Endometrial microvascular endothelial cells (primary cell): ENCODE measurements around the gene SCN1A. TPM values are rescaled to one million over a fixed set of nuclear protein-coding genes. Genes with fewer than 3 reads are reported as not detected.
"Not testable (repeated sequence)": the region's sequence is repeated elsewhere in the genome, so short reads cannot be mapped to it uniquely, and the experiment has no call there.

Source experiments
- in situ Hi-C: cut with HindIII; loops from 2 replicates; pipeline ENCODE4 v1.10.0; 2017; ENCODE audit warnings: low sequenced_read_pairs, low pct_unique_long_range_greater_than_20kb; ENCODE audit errors: inconsistent ontology term
- total RNA-seq: library from RNA; depleted of rRNA; stranded (reverse); fragments of >200 nt; gene quantifications from one replicate; pipeline ENCODE4 v1.2.3, GENCODE V29; 2015; ENCODE audit errors: inconsistent ontology term

SCN1A gene
- total RNA-seq, 1 donor from 2014 or later, result not detected

DNA sequence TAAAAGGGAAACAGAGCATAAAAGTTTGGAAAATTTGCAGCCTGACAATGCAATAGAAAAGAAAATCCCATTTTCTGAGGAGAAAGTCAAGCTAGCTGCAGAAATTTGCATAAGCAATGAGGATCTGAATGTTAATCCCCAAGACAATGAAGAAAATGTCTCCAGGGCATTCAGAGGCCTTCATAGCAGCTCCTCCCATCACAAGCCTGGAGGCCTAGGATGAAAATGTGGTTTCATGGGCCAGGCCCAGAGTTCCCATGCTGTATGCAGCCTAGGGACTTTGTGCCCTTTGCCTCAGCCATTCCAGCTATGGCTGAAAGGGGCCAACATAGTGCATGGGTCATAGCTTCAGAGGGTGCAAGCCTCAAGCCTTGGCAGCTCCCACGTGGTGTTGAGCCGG is 10.3 kb upstream of the SCN1A start:
- in situ Hi-C loops, result no loop called here

DNA sequence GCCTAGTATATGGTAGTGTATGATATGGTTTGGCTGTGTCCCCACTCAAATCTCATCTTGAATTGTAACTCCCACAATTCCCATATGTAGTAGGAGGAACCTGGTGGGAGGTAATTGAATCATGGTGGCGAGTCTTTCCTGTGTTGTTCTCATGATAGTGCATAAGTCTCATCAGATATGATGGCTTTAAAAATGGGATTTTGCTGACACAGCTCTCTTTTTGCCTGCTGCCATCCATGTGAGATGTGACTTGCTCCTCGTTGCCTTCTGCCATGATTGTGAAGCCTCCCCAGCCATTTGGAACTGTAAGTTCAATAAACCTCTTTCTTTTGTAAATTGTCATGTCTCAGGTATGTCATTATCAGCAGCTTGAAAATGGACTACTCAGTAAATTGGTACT is 9.5 kb upstream of the SCN1A start:
- in situ Hi-C loops, result no loop called here

DNA sequence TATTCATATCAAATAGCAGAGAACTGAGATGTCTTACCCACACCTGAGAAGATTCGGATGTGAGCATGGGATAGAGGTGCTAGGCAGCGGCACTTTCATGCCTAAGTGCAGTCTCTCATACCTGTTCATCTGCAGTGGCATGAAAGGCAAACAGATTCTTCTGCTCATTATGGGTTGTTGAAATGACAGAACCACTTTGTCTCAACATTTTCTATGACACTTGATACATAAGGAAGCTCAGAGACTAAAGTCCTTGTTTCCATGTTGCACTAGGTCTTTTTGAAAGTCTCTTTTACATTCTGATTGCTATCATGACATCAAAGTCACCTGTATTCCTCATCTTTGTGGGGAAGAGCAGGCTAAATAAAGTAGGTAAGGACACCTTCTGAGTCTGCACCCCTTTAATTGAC is 8.0 kb upstream of the SCN1A start:
- in situ Hi-C loops, result no loop called here

DNA sequence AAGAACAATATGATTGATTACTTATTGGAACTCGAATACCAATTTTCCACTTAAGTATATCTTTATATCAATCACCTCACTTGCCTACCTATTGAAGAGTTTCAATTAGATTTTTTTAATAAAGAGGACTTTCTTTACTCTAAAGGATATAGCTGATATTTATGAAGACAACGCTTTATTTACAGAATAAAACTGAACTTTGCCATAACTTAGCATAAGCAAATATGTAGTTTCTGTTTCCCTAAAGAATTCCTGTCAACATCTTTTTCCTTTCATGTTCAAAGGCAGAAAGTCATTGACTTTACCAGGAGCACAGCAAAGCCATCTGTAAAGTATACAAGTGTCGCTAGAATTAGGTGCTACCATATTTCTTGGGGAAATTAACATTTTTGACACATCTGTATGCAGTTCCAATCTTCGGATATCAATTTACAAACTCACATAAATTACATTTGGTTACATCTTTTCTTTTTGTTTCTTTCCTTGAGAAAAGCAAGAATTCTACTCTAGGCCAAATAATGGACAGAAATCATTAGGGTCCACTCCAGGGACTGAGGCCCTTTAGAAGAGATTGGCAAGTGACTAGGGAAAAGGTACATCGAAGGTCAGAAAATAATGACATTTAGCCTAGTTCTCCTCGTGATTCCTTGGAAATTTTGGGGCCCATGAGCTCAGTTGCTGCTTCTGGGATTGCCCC is 7.5 kb upstream of the SCN1A start:
- in situ Hi-C loops, result no loop called here

DNA sequence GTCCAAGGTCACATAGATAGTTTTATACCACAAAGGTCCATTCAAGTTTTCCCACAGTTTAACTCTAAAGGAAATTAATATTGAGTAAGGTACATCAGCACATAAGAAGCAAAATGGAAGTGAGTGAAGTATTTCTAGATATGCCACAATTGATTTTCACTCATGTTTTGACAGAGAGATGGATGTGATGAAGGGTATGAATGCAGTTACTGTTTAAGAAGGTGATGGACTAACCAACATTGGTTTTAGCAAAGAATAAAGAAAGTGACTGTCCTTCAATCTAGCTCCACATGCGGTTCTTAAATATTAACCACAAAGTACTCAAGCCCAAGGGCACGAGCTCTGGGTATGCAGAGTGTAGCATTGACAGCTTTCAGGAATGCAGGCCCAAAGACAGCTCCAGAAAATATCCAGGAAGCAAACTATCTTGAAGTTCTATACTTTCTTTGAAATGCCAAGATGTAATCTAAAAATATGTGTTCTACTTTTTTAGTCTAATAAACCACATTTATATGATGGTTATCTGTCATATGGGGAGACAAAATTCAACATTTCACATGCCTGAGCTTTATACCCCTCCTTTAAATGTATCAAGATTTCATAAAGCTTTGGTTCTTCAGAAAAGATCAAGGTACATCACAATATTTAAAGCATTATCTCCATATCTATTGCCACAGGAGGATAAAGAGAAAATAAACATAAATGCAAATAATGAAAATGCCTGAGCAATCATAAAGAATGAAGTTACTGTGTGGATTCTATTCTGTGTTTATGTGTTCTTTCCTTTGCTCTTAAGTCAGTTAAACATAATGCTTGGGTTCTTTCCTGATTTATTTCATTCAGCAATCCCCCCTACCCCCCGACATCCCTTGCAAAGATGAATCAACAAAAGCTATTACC is 6.7 kb upstream of the SCN1A start:
- in situ Hi-C loops, result no loop called here

DNA sequence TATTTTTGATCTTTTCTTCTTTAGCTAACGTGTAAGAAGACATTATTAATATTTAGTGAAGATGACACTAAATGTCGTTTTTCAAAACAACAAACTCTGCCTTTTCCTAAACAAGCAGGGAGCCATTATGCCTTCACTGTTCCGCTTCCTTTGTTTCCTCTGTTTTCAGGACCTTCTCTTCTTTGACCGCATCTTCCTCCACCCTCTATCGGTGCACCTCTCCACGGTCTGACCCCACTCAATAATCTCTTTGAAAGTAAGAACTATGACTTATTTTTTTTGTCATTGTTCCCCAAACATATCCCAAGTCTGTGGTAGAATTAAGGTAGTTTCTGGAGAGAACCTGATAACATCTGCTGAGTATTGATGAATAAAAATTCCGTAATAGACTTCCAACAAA is 5.8 kb upstream of the SCN1A start:
- in situ Hi-C loops, result no loop called here

DNA sequence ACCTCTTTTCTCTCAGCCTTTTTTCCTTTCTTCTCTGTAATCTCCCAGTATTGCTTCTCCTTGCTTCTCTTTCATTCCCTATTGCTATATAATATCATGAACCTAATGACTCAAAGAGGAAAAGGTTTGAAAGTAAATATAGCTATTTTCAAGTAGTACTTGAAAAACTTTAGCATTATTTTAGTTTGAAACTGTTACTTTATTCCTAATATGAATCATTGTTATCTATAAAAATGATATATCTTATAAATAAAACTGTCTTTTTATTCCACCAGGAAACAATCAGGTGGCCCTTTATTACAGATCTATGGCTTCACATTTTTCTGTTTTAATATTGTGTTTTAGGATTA is 311 bp upstream of the SCN1A start:
- in situ Hi-C loops, result no loop called here

DNA sequence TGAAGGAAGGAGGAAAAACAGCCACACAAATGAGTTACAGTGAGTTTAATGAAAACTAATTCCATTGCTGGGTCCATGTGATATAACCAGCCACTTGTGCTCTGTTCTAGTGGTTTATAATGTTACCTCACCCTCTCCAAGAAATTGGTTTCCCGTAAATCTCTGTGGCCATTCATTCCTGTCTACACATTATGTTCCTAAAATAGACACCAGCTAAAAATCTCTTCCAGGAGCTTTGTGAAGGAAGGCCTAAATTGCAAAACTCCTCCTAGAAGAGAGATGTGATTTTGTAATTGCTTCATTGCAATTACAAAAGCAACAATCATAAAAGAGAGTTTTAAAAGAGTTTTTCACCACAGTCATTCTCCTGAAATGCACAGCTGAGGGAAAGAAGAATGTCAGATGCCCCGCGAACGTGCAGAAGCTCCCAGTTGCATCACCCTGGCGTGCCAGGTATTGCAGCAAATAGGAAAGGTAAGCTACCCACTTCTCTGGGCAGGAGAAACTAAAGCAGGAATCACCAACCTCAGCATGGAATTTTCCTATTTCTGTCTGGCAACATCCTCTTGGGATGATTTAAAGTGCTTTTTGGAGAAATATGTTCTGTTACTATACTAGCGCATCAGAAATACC is 1.7 kb downstream of the SCN1A start:
- in situ Hi-C loops, result no loop called here

DNA sequence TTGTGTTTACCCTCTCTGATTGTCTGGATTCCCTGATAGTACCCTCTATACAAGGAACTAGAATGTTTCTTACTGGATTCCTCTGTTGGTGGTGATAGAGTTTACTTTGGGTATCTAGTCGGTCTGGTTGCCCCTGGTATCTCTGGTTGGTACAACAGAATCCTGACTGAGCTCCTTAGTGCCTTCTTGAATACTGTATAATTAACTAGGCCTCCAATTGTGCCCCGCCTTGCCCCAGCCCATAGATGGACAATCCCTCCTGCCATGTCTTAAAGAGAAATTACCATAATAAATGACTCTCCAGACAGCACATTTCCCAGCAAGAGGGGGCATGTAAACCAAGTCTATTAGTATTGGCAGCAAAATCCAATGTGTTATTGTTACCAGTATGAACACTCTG is 2.3 kb downstream of the SCN1A start:
- in situ Hi-C loops, result no loop called here

DNA sequence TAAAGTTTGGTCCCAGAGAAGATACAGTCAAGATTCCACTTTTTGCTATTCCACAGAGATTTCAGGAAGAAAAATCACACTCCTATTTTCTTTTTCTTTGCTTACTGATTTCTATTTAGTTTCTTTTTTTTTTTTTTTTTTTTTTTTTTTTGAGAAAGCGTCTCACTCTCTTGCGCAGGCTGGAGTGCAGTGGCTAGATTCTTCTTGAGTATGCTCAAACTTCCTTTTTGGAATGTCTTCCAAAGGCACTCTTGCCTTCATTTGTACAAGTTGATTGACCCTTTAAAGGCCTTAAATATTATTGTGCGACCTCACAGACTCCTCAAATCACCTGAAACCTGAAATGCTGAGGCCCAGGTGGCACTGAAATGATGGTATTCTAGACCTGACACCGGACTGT is 9.6 kb downstream of the SCN1A start:
- in situ Hi-C loops, result no loop called here

DNA sequence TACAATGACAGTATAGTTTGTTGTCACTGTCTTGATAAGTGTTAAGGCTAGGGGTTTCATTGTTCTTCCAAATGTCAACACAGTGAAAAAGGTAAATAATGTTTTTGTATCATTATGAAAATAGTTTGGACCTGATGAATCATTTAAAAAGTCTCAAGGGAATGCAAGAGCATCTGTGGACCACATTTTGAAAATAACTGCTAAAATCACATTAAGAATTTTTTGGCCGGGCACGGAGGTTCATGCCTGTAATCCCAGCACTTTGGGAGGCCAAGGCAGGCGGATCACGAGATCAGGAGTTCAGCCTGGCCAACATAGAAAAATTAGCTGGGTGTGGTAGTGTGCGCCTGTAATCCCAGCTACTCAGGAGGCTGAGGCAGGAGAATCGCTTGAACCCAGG is 10.3 kb downstream of the SCN1A start:
- in situ Hi-C loops, result no loop called here

DNA sequence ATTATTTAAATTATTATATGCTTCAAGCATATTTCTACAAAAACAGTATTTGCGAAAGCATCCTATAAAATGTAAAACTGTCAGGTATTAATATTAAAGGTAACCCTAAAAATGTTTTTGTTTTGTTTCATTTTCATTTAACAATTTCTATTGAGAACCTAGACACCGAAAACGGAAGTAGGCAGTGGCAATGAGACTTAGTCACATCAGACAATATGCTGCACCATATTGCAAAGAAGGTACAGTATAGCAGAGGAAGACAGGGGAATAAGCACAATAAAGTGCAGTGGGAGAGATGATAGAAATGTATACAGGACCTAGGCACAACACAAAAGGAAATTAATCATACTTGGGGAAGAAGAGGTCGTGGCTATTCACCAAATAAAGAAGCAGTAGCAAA is 12.2 kb downstream of the SCN1A start:
- in situ Hi-C loops, result no loop called here

DNA sequence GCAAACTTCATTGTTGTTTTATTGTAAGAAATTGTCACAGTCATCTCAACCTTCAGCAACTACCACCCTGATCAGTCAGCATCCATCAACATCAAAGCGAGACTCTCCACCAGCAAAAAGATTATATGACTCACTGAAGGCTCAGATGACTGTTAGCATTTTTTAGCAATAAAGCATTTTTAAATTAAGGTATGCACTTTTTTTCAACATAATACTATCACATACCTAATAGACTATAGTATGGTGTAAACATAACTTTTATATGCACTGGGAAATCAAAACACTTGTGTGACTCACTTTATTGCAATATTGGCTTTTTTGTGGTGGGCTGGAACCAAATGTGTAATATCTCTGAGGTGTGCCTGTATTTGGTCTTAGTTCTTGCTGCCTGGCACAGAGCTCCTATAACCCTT is 15.6 kb downstream of the SCN1A start:
- in situ Hi-C loops, result no loop called here

DNA sequence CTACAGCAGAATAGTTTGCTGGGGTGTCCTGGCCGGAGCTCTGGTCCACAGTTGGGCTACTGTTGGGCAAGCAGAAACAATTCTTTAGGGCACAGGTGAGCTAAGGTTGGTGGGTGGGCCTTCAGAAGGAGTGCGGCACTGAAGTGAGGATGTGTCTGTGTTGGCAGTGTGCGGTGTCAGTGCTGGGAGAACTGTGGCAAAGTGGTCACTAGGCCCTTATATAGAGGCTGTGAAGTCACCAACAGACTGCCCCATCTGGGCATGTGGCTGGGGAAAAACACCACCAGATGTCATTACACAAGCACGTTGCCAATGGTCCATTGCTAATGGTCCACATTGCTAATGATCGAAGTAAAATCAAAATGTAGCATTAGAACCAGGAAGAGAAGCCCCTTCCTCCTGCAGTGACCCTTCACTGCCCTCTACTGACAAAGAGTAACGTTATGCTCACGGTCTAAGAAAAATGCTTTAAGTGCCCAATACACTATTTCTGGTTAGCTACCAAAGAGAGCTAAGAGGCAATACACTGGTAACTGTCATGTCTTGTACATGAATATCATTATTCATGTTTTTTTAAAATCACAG is 21.3 kb downstream of the SCN1A start:
- in situ Hi-C loops, result no loop called here

DNA sequence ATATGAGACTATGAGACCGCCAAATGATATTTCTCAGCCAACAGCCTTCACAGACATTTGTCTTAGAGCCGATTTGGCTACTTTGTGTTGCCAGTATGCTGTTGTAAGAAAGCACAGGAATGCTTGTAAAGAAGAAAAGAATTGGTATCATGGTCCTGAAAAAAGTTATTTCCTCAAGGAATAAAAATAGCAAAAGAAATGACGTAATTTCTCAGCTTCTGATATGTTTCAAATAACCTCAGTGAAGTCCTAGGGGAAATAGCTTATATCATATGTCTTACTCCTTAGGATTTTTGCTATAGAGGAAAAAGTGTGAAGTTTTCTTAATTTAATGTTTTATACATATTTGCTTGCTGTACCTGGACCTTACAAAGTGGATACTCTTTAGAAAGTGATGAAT is 23.0 kb downstream of the SCN1A start:
- in situ Hi-C loops, result no loop called here

DNA sequence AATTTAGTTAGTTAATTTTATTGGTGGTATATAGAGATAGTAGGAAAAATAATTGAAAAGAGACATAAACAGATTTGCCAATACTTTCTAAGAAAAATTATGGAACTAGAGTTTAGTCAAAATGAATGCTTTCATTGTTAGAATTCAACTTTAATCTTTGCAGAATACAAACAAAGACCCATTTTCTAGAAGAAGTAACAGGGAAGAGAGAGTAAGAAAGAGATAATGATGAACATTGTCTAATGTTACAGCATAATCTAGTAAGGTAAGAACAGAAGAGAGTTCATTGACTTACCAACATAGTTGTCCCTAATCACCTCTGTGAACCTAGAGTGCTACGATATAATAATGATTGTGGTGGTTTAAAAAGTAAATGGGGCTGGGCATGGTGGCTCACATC is 23.7 kb downstream of the SCN1A start:
- in situ Hi-C loops, result no loop called here

DNA sequence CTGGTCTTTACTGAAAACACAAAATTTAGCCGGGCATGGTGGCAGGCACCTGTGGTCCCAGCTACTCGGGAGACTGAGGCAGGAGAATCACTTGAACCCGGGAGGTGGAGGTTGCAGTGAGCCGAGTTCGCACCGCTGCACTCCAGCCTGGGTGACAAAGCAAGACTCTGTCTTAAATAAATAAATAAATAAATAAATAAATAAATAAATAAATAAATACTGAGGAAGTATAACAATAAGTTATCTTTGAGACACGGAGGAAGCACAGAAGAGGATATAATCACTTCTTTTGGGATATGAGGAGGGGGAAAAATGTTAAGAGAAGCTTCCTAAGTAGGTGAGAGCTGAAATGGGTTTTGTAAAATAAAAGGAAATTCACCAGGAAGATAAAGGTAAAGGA is 24.5 kb downstream of the SCN1A start:
- in situ Hi-C loops, result not testable (repeated sequence)

DNA sequence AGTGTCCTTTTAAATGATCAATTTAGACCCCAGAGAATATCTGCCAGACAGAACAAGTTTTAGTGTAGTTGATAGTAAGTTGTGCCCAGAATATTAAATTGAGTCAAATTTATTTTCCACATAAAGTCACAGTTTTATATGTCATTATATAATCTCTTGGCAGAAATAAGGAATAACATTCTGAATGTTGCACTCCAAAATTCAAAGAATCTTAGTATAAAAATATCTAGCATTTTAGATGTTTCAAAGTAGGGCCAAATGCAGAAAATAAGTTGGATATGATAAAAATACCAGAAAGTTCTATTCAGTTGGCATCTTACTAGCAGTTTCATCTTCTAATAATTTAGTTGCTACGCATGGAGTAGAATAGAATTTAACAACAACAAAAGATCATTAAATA is 33.5 kb downstream of the SCN1A start:
- in situ Hi-C loops, result no loop called here

DNA sequence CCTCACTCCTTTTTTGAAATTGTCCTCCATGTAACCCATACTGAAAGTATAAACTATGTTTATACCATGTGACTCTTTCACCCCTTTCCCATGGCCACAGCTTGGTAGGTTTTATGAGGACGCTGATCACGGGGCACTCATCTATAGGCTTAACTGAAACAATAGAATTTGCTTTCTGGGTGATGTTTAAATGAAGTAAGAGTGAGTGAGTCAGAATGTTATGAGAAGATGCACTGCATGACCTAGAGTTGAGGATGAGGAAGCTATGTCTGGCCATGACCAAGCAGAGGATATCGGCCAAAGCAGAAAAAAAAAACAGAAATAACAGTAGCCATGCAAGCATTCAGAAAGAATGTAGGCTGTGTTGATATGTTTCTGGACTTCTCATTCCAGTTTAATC is 34.9 kb downstream of the SCN1A start:
- in situ Hi-C loops, result no loop called here

DNA sequence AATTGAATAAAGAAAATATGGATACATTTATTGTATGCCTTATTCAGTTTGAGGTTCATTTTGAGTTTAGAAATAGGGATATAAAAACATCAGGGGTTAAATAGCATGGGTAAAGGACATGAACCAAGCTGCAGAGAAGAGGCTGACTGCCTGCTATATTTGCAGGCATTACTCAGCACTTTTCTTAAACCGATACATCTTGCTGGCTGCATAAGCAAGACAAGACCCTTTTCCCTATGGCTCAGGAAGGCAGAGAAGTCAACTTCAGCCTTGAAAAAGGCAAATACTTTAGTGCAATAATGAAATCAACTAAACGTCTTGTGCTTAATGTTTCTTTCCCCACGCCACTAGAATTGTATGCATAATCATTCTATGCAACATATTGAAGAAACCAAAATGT is 36.4 kb downstream of the SCN1A start:
- in situ Hi-C loops, result no loop called here
